Neural cell (in vitro differentiated cells): Measurements from ENCODE around the gene JOSD2. TPM values are rescaled to one million over a fixed set of nuclear protein-coding genes. Genes with fewer than 3 reads are reported as not detected.

Experiments used
- H2AFZ ChIP-seq: fragments of 200-600, 300-800 bp; sonication (generic), shearing (Covaris generic); 2 replicates; pipeline ENCODE4 v1.6.0; 2014; ENCODE audit warnings: low read depth, mild to moderate bottlenecking, antibody characterized with exemption, low read length, moderate library complexity
- H3F3A ChIP-seq: fragments of 200-600 bp; shearing (Covaris generic); 2 replicates; pipeline ENCODE4 v1.6.1; 2016; ENCODE audit warnings: mild to moderate bottlenecking, moderate library complexity, mixed read lengths, antibody characterized with exemption, low read length; ENCODE audit not compliant: insufficient read depth, poor library complexity, severe bottlenecking
- H3K27ac ChIP-seq: fragments of 200-600, 300-800 bp; sonication (generic), shearing (Covaris generic); 2 replicates; pipeline ENCODE4 v1.5.1; 2014; ENCODE audit warnings: mild to moderate bottlenecking, low read length, moderate library complexity
- H3K27me3 ChIP-seq: fragments of 300-800, 200-600 bp; sonication (generic), shearing (Covaris generic); 2 replicates; pipeline ENCODE4 v1.6.0; 2014; ENCODE audit warnings: mild to moderate bottlenecking, low read depth, low read length, moderate library complexity; ENCODE audit not compliant: insufficient read depth
- H3K36me3 ChIP-seq: fragments of 300-800, 200-600 bp; sonication (generic), shearing (Covaris generic); 2 replicates; pipeline ENCODE4 v1.5.1; 2014; ENCODE audit warnings: mild to moderate bottlenecking, antibody characterized with exemption, low read length, moderate library complexity; ENCODE audit not compliant: insufficient read depth
- H3K4me2 ChIP-seq: fragments of 300-800, 200-600 bp; sonication (generic), shearing (Covaris generic); 2 replicates; pipeline ENCODE4 v1.6.0; 2014; ENCODE audit warnings: mild to moderate bottlenecking, low read length
- H3K4me3 ChIP-seq: fragments of 300-800, 200-600 bp; sonication (generic), shearing (Covaris generic); 2 replicates; pipeline ENCODE4 v1.5.1; 2014; ENCODE audit warnings: mild to moderate bottlenecking, low read length, moderate library complexity
- H3K79me2 ChIP-seq: fragments of 200-600 bp; shearing (Covaris generic); replicated peaks from 2 replicates; pipeline ENCODE4 v1.6.0; 2014; ENCODE audit warnings: mild to moderate bottlenecking, low read length, moderate library complexity; ENCODE audit not compliant: insufficient read depth
- H3K9ac ChIP-seq: fragments of 300-800, 200-600 bp; sonication (generic), shearing (Covaris generic); 2 replicates; pipeline ENCODE4 v1.6.1; 2016; ENCODE audit warnings: mild to moderate bottlenecking, low read length, mixed read lengths
- H3K9me2 ChIP-seq: fragments of 200-600 bp; shearing (Covaris generic); 2 replicates; pipeline ENCODE4 v1.6.1; 2016; ENCODE audit warnings: mild to moderate bottlenecking, low read length, mixed read lengths; ENCODE audit not compliant: insufficient read depth
- H3K9me3 ChIP-seq: fragments of 200-600, 300-800 bp; sonication (generic), shearing (Covaris generic); 2 replicates; pipeline ENCODE4 v1.6.1; 2016; ENCODE audit warnings: mild to moderate bottlenecking, mixed run types, low read length, moderate library complexity, mixed read lengths
- H4K20me1 ChIP-seq: fragments of 200-600 bp; shearing (Covaris generic); 2 replicates; pipeline ENCODE4 v1.6.1; 2016; ENCODE audit warnings: mild to moderate bottlenecking, mixed run types; ENCODE audit not compliant: insufficient read depth
- EP300 ChIP-seq: fragments of 450-650 bp; conservative IDR thresholded peaks from 2 replicates; pipeline ENCODE4 v1.6.1; 2014; ENCODE audit warnings: antibody characterized with exemption, mild to moderate bottlenecking, moderate library complexity; ENCODE audit not compliant: poor library complexity, severe bottlenecking
- EZH2 ChIP-seq: fragments of 200-600, 300-800 bp; shearing (Covaris generic), sonication (generic); IDR thresholded peaks from 2 replicates; pipeline ENCODE4 v1.6.1; 2014; ENCODE audit warnings: antibody characterized with exemption, low read length, borderline replicate concordance, mild to moderate bottlenecking; ENCODE audit not compliant: insufficient read depth, poor library complexity, severe bottlenecking
- MXI1 ChIP-seq: fragments of 450-650 bp; conservative IDR thresholded peaks from 2 replicates; pipeline ENCODE4 v1.6.1; 2014; ENCODE audit warnings: antibody characterized with exemption, mild to moderate bottlenecking; ENCODE audit not compliant: poor library complexity, severe bottlenecking
- RAD21 ChIP-seq: fragments of 450-650 bp; conservative IDR thresholded peaks from 2 replicates; pipeline ENCODE4 v1.6.1; 2014; ENCODE audit warnings: antibody characterized with exemption, mild to moderate bottlenecking, moderate library complexity
- SMC3 ChIP-seq: fragments of 450-650 bp; conservative IDR thresholded peaks from 2 replicates; pipeline ENCODE4 v1.6.1; 2014; ENCODE audit warnings: antibody characterized with exemption, mild to moderate bottlenecking, moderate library complexity; ENCODE audit not compliant: poor library complexity
- TAF1 ChIP-seq: IDR thresholded peaks from 2 replicates; pipeline ENCODE4 v1.6.1; 2012; ENCODE audit warnings: low read depth
- polyA plus RNA-seq: library from polyadenylated mRNA; depleted of rRNA; stranded (reverse); fragments of >200 nt; gene quantifications from 2 replicates; pipeline ENCODE4 v1.2.3, GENCODE V29; 2014
- TF ChIP-seq, protein P1 (sequence below): fragments of 450-650 bp; IDR thresholded peaks from 2 replicates; pipeline ENCODE4 v1.5.1; 2014; ENCODE audit warnings: antibody characterized with exemption, mild to moderate bottlenecking, moderate library complexity; ENCODE audit not compliant: poor library complexity, severe bottlenecking
- TF ChIP-seq, protein P2 (sequence below): IDR thresholded peaks from 2 replicates; pipeline ENCODE4 v1.6.1; 2012; ENCODE audit warnings: borderline replicate concordance

Gene JOSD2
- polyA plus RNA-seq, 1 donor from 2014 or later = 10.7 TPM

- Histone ChIP-seq H3K9me2 (no peaks in the 10 kb centered on the region), H3K27me3 (no peaks in the 10 kb centered on the region), H2AFZ (no peak overlapping the region), H3K9me3 (no peaks in the 10 kb centered on the region), H3K9ac (no peak overlapping the region), H3K4me3 (no peak overlapping the region), H3K36me3 (no peaks in the 10 kb centered on the region), H3K27ac (no peak overlapping the region), H4K20me1 (no peaks in the 10 kb centered on the region), H3F3A (no peaks in the 10 kb centered on the region), H3K4me2 (no peak overlapping the region), H3K79me2 (no peaks in the 10 kb centered on the region)
- no peak for TF ChIP-seq RAD21
- TF ChIP-seq, protein P1, sequence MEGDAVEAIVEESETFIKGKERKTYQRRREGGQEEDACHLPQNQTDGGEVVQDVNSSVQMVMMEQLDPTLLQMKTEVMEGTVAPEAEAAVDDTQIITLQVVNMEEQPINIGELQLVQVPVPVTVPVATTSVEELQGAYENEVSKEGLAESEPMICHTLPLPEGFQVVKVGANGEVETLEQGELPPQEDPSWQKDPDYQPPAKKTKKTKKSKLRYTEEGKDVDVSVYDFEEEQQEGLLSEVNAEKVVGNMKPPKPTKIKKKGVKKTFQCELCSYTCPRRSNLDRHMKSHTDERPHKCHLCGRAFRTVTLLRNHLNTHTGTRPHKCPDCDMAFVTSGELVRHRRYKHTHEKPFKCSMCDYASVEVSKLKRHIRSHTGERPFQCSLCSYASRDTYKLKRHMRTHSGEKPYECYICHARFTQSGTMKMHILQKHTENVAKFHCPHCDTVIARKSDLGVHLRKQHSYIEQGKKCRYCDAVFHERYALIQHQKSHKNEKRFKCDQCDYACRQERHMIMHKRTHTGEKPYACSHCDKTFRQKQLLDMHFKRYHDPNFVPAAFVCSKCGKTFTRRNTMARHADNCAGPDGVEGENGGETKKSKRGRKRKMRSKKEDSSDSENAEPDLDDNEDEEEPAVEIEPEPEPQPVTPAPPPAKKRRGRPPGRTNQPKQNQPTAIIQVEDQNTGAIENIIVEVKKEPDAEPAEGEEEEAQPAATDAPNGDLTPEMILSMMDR = no peak
- no peak for TF ChIP-seq EZH2
Observed at GRCh38 chr19:50460161-50460765, 50.7 kb downstream of the JOSD2 start.

GRCh38 chr19:50459638-50460037 lies 51.4 kb downstream of the JOSD2 start:
- Histone ChIP-seq H3K4me3 (no peak overlapping the region), H3K4me2 (no peak overlapping the region), H3K9me3 (no peaks in the 10 kb centered on the region), H3K27ac (no peak overlapping the region), H3K9me2 (no peaks in the 10 kb centered on the region), H3K9ac (no peak overlapping the region), H4K20me1 (no peaks in the 10 kb centered on the region), H3K79me2 (no peaks in the 10 kb centered on the region), H2AFZ (no peak overlapping the region), H3K36me3 (no peaks in the 10 kb centered on the region), H3K27me3 (no peaks in the 10 kb centered on the region), H3F3A (no peaks in the 10 kb centered on the region)
- no peak for TF ChIP-seq EZH2
- TF ChIP-seq MXI1 = no peak
- TF ChIP-seq, protein P1 = no peak
- TF ChIP-seq, protein P2, sequence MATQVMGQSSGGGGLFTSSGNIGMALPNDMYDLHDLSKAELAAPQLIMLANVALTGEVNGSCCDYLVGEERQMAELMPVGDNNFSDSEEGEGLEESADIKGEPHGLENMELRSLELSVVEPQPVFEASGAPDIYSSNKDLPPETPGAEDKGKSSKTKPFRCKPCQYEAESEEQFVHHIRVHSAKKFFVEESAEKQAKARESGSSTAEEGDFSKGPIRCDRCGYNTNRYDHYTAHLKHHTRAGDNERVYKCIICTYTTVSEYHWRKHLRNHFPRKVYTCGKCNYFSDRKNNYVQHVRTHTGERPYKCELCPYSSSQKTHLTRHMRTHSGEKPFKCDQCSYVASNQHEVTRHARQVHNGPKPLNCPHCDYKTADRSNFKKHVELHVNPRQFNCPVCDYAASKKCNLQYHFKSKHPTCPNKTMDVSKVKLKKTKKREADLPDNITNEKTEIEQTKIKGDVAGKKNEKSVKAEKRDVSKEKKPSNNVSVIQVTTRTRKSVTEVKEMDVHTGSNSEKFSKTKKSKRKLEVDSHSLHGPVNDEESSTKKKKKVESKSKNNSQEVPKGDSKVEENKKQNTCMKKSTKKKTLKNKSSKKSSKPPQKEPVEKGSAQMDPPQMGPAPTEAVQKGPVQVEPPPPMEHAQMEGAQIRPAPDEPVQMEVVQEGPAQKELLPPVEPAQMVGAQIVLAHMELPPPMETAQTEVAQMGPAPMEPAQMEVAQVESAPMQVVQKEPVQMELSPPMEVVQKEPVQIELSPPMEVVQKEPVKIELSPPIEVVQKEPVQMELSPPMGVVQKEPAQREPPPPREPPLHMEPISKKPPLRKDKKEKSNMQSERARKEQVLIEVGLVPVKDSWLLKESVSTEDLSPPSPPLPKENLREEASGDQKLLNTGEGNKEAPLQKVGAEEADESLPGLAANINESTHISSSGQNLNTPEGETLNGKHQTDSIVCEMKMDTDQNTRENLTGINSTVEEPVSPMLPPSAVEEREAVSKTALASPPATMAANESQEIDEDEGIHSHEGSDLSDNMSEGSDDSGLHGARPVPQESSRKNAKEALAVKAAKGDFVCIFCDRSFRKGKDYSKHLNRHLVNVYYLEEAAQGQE = no peak
- no peak for TF ChIP-seq SMC3
- TF ChIP-seq RAD21 = no peak
- no peak for TF ChIP-seq TAF1
- no peak for TF ChIP-seq EP300
